ENCODE measurements around the gene TGFA. TPM values are rescaled to one million over a fixed set of nuclear protein-coding genes. Genes with fewer than 3 reads are reported as not detected.

Gene TGFA
- total RNA-seq, 2 donors from 2014 or later = 2.0 to 3.2 TPM

- Mint-ChIP-seq H3K36me3 (ENCODE audit: low read depth) (no peaks in the 10 kb centered on the region), H3K9me3 (peaks cover 3% of the 10 kb centered on the region), H3K4me1 (peaks cover 25% of the 10 kb centered on the region), H3K27ac (no peak overlapping the region), H3K27me3 (ENCODE audit: insufficient read depth) (peaks cover 6% of the 10 kb centered on the region), H3K4me3 (no peak overlapping the region)
- TF ChIP-seq CTCF (conservative IDR thresholded peaks at IDR 0.05) = no peak
- no peak overlapping the region for H3K4me3 ChIP-seq (ENCODE audit: low read length)
- H3K4me1 ChIP-seq (ENCODE audit: control insufficient read depth, insufficient read depth, low read length) = no peaks in the 10 kb centered on the region
- H3K9ac ChIP-seq (ENCODE audit: extremely low read depth, low read length, poor library complexity, severe bottlenecking) = no peak overlapping the region
- WGBS, 2 experiments (ENCODE audit: insufficient coverage in 1 of 2, insufficient read length in 1 of 2) = 95% methylated on average over 1 of the region's 1 CpG; no CpG with 5 or more reads in 1 of the 2 experiments
- no peaks in the 10 kb centered on the region for H3K9me3 ChIP-seq (ENCODE audit: control insufficient read depth, low read length)
- H3K36me3 ChIP-seq (ENCODE audit: control insufficient read depth, insufficient read depth, low read length) = no peaks in the 10 kb centered on the region
- H3K27ac ChIP-seq (ENCODE audit: low read depth, low read length) = no peak overlapping the region
- no peak for DNase-seq
- no peaks in the 10 kb centered on the region for H3K27me3 ChIP-seq (ENCODE audit: control insufficient read depth, insufficient read depth, low read length, poor library complexity, severe bottlenecking)
Observed at GRCh38 chr2:70399046-70399445, 154.6 kb downstream of the TGFA start.

Other genes with a start within 250 kb of the TGFA start
- gene ADD2, start 214.4 kb upstream of the TGFA start, total RNA-seq = 10 to 100 TPM; 14.8 to 53.0 TPM
- gene FIGLA, start 236.8 kb upstream of the TGFA start, total RNA-seq = not detected